ENCODE measurements around the gene TCP11. TPM values are rescaled to one million over a fixed set of nuclear protein-coding genes. Genes with fewer than 3 reads are reported as not detected.
A peak's percentile ranks its signal among the peaks of the same experiment; 100 is the strongest.

TCP11 gene
- total RNA-seq, 1 donor from 2014 or later, result not detected

DNA sequence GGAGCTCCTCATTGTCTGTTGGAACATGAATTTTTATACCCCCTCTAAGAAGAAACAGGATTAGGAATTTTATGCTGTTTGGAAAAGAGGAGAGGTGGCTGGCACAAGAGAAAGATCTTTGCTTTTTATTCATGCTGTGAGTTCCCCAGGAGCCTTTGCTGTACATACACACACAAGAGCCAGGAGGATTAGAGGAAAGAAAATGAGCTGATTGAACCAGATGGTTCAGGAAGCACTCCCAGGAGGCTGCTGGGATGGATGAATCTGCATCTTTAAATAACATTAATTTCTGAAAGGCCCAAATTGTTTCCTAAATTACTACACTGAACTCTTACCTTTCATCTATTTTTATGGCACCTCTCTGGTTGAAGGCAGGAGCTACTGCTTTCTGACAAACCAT, 20.1 kb upstream of the TCP11 start:
- no peaks in the 10 kb centered on the region for H3K36me3 ChIP-seq (ENCODE audit: control insufficient read depth, insufficient read depth, low read length)
- FAIRE-seq, result no peak
- no peaks in the 10 kb centered on the region for H3K27me3 ChIP-seq (ENCODE audit: control insufficient read depth, insufficient read depth, low read length)
- TF ChIP-seq, protein P1, sequence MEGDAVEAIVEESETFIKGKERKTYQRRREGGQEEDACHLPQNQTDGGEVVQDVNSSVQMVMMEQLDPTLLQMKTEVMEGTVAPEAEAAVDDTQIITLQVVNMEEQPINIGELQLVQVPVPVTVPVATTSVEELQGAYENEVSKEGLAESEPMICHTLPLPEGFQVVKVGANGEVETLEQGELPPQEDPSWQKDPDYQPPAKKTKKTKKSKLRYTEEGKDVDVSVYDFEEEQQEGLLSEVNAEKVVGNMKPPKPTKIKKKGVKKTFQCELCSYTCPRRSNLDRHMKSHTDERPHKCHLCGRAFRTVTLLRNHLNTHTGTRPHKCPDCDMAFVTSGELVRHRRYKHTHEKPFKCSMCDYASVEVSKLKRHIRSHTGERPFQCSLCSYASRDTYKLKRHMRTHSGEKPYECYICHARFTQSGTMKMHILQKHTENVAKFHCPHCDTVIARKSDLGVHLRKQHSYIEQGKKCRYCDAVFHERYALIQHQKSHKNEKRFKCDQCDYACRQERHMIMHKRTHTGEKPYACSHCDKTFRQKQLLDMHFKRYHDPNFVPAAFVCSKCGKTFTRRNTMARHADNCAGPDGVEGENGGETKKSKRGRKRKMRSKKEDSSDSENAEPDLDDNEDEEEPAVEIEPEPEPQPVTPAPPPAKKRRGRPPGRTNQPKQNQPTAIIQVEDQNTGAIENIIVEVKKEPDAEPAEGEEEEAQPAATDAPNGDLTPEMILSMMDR (IDR thresholded peaks at IDR 0.05; ENCODE audit: insufficient read depth, low read length, severe bottlenecking), result no peak
- no peak for DNase-seq (ENCODE audit: low read depth)
- no peak overlapping the region for H3K4me3 ChIP-seq (ENCODE audit: low read depth, low read length)

DNA sequence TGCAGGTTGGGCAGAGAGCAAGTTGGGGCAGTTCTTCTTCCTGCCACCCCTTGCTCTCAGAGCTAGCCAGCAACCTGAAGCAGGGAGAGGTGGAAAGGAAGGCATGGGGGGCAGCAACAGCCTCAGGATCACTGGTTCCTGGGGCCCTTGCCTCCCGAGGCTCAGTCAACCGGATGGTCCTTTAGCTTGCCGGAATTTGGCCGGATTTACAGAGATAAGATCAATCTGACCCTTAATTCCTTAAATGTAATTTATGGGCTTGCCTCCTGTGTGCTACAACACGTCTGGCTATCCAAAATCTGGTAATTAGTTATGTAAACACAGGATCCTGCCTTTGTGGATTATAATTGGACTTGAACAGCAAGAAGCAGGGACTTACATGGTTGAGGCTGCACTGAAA, 19.5 kb upstream of the TCP11 start:
- Histone ChIP-seq H3K36me3 (ENCODE audit: control insufficient read depth, insufficient read depth, low read length) (no peaks in the 10 kb centered on the region), H3K27me3 (ENCODE audit: control insufficient read depth, insufficient read depth, low read length) (no peaks in the 10 kb centered on the region), H3K4me3 (ENCODE audit: low read depth, low read length) (no peak overlapping the region)
- no peak for DNase-seq (ENCODE audit: low read depth)
- FAIRE-seq, result no peak
- TF ChIP-seq, protein P1 (IDR thresholded peaks at IDR 0.05; ENCODE audit: insufficient read depth, low read length, severe bottlenecking), result no peak

DNA sequence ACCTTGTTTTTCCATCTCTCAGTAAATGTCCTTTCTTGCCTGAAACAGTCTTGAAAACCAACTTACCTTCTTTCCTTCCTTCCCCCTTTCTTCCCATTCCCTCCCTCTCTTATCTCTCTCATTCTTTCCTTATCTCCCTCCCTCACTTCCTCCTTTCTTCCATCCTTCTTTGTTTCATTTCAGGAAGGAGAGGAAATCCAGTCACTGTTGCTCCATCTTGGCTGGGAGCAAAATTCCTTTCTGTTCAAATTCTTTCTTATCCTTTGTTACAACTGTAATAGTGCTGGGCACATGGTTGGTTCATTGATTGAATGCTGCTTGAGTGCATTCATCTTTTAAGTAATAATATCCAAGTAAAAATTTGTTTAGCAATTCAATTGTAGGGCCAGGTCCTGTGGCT, 17.4 kb upstream of the TCP11 start:
- DNase-seq (ENCODE audit: low read depth) (no peak), FAIRE-seq (no peak)
- Histone ChIP-seq H3K27me3 (ENCODE audit: control insufficient read depth, insufficient read depth, low read length) (no peaks in the 10 kb centered on the region), H3K4me3 (ENCODE audit: low read depth, low read length) (no peak overlapping the region), H3K36me3 (ENCODE audit: control insufficient read depth, insufficient read depth, low read length) (no peaks in the 10 kb centered on the region)
- TF ChIP-seq, protein P1 (IDR thresholded peaks at IDR 0.05; ENCODE audit: insufficient read depth, low read length, severe bottlenecking), result no peak

DNA sequence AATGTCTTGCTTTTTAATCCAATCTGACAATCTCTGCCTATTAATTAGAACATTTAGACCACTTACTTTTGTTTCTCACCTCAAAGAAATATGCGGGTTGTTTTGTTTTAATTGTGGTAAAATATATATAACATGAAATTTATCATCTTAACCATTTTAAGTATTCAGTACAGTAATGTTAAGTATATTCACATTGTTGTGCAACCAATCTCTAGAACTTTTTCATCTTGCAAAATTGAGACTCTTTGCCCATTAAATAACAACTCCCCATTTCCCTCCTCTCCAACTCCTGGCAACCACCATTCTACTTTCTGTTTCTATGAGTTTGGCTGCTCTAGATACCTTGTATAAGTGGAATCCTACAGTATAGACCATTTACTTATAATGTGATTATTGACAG, 13.8 kb upstream of the TCP11 start:
- Histone ChIP-seq H3K27me3 (ENCODE audit: control insufficient read depth, insufficient read depth, low read length) (no peaks in the 10 kb centered on the region), H3K36me3 (ENCODE audit: control insufficient read depth, insufficient read depth, low read length) (no peaks in the 10 kb centered on the region), H3K4me3 (ENCODE audit: low read depth, low read length) (no peak overlapping the region)
- DNase-seq (ENCODE audit: low read depth), result no peak
- TF ChIP-seq, protein P1 (IDR thresholded peaks at IDR 0.05; ENCODE audit: insufficient read depth, low read length, severe bottlenecking), result no peak
- FAIRE-seq, result no peak

DNA sequence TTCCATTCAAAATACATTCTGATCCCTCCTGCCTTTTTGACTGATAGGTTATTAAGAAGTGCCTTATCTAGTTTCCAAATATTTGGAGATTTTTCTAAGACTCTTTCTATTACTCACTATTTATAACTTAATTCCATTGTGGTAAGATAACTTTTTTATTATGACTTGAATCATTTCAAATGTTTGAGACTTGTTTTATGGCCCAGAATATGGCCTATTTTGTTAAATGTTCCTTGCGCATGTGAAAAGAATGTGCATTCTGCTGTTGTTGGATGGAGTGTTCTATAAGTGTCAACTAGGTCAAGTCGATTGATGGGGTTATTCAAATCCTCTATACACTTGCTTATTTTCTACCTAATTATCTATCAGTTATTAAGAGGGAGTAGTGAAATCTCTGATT, 13.1 kb upstream of the TCP11 start:
- TF ChIP-seq, protein P1 (IDR thresholded peaks at IDR 0.05; ENCODE audit: insufficient read depth, low read length, severe bottlenecking), result no peak
- Histone ChIP-seq H3K4me3 (ENCODE audit: low read depth, low read length) (no peak overlapping the region), H3K36me3 (ENCODE audit: control insufficient read depth, insufficient read depth, low read length) (no peaks in the 10 kb centered on the region), H3K27me3 (ENCODE audit: control insufficient read depth, insufficient read depth, low read length) (no peaks in the 10 kb centered on the region)
- DNase-seq (ENCODE audit: low read depth) (no peak), FAIRE-seq (no peak)

DNA sequence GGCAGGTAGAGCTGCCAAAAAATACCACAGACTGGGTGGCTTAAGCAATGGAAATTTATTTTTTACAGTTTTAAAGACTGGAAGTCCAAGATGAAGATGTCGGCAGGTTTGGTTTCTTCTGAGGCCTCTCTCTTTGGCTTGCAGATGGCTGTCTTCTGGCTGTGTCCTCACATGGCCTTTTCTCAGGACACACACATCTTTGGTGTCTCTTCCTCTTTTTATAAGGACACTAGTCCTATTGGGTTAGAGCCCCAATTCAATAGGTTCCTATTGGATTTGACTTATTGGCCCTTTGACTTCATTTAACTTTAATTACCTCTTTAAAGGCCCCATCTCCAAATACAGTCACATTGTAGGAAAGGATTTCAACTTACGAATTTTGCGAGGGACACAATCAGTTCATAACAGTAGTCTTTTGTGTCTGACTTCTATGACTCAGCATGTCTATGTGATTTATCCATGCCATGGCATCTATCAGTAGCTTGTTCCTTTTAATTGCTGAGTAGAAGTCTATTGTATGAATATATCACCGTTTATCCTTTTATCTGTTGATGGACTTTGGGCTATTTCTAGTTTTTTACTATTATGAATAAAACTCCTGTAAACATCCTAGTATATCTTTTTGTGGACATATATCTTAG, 11.0 kb upstream of the TCP11 start:
- H3K36me3 ChIP-seq (ENCODE audit: control insufficient read depth, insufficient read depth, low read length), result no peaks in the 10 kb centered on the region
- DNase-seq (ENCODE audit: low read depth), result peak; percentile 72

More for the DNA sequence above, 11.0 kb upstream of the TCP11 start:
- FAIRE-seq, result no peak
- Histone ChIP-seq H3K27me3 (ENCODE audit: control insufficient read depth, insufficient read depth, low read length) (no peaks in the 10 kb centered on the region), H3K4me3 (ENCODE audit: low read depth, low read length) (no peak overlapping the region)
- TF ChIP-seq, protein P1 (IDR thresholded peaks at IDR 0.05; ENCODE audit: insufficient read depth, low read length, severe bottlenecking), result no peak
